ENCODE measurements around the gene IZUMO4.
A peak's percentile ranks its signal among the peaks of the same experiment; 100 is the strongest.

Gene IZUMO4

DNA sequence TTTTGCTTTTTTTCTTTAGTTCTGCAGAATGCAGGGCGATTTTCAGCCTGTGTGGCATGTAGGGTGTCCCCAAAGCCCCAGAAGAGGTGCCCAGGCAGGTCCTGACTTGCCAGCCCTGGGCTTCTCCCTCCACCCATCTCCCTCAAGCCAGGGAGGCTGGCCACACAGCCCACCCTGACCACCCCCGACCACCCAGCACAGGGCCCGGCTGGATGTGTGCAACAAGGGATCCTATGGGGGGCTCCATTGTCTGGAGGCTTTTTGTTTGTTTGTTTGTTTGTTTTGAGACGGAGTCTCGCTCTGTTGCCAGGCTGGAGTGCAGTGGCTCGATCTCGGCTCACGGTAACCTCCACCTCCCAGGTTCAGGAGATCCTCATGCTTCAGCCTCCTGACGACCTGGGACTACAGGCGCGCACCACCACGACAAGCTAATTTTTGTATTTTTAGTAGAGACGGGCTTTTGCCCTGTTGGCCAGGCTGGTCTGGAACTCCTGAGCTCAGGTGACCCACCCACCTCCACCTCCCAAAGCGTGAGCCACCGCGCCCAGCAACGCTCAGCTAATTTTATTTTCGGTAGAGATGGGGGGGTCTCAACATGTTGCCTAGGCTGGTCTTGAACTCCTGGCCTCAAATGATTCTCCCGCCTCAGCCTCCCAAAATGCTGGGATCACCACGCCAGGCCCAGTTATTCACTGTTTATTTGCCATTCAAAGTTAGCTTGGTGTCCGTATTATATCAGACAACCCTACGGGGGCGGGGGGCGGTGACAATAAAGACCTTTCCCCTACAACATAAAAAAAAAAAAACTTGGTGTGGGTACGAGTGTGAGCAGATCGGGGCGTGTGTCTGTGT is 37.9 kb upstream of the IZUMO4 start:
- DNase-seq (ENCODE audit: low read depth): no peak

GRCh38 chr19:2059422-2060201 is 37.1 kb upstream of the IZUMO4 start:
- DNase-seq (ENCODE audit: low read depth): no peak

- DNase-seq (ENCODE audit: low read depth): no peak
Observed at GRCh38 chr19:2060884-2061494, 35.7 kb upstream of the IZUMO4 start.

DNA sequence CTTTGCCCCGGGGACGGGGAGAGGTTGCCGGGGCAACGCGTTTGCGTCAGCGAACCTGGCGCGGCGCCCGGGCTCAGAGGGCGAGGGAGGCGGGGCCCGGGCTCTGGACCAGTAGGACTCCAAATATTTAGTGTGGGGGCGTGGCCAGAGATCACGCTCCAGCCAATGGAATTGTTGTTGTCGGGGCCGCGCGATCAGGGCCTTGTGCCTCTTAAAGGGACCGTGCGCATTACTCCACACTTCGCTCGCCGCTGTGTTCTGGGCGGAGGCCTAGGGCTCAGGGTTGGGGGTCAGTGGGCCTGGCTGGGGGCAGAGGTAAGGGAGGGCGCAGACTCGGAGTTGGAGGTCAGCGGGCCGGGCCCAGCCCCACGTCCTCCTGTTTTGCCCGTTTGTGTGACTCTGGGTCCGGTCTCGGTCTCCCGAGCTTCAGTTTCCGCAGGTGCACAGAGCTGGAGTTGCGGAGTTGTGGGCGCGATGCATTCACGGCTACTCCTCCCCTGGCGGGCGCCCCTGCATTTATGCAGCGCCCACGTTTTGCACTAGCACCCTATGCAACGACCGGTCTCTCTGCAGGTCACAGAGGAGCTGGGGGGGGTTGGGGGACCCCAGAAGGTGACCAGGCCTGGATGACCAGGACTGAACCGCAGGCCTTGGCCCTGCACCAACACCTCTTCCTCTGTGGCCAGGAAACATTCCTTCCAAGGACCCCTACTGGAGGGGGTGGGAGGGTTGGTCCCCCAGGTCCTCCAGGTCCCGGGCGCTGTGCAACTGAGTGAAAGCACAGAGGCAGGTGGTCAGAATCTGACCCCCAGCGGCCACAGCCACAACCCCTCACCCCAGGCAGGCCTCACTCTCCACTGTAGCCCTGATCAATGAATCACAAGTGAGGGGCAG is 35.0 kb upstream of the IZUMO4 start:
- peak; percentile 99 for DNase-seq (ENCODE audit: low read depth)

DNA sequence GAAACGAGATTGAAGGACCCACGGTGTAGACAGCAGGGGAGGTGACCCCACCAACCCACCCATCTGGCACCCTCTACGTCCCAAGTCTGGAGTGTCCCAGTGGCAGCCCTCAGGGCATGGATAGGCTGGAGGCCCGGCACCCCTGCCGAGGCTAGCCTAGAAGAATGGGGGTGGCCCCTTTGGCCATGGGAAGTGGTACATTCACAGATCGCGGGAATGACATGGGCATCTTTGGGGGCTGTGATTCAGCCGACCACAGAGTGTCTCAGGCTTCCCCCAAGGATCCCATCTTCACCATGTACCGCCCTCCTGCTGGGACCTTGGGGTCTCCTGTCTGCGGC is 34.4 kb upstream of the IZUMO4 start:
- no peak for DNase-seq (ENCODE audit: low read depth)

DNA sequence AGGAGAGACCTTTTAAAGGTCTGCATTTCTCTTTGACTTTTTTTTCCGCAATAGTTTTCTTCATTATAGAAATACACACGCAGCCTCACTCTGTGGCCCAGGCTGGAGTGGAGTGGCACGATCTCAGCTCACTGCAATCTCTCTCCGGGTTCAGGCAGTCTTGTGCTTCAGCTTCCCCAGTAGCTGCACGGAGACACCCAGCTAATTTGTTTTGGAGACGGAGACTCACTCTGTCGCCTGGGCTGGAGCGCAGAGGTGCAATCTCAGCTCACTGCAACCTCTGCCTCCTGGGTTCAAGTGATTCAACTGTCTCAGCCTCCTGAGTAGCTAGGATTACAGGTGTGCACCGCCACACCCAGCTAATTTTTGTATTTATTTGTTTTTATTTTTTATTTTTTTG is 33.9 kb upstream of the IZUMO4 start:
- DNase-seq (ENCODE audit: low read depth): no peak

GRCh38 chr19:2063824-2064223 is 32.9 kb upstream of the IZUMO4 start:
- DNase-seq (ENCODE audit: low read depth): no peak

GRCh38 chr19:2064395-2064787 is 32.3 kb upstream of the IZUMO4 start:
- DNase-seq (ENCODE audit: low read depth): no peak

GRCh38 chr19:2064788-2065524 is 31.8 kb upstream of the IZUMO4 start:
- no peak for DNase-seq (ENCODE audit: low read depth)

GRCh38 chr19:2070436-2070827 is 26.3 kb upstream of the IZUMO4 start:
- no peak for DNase-seq (ENCODE audit: low read depth)

DNA sequence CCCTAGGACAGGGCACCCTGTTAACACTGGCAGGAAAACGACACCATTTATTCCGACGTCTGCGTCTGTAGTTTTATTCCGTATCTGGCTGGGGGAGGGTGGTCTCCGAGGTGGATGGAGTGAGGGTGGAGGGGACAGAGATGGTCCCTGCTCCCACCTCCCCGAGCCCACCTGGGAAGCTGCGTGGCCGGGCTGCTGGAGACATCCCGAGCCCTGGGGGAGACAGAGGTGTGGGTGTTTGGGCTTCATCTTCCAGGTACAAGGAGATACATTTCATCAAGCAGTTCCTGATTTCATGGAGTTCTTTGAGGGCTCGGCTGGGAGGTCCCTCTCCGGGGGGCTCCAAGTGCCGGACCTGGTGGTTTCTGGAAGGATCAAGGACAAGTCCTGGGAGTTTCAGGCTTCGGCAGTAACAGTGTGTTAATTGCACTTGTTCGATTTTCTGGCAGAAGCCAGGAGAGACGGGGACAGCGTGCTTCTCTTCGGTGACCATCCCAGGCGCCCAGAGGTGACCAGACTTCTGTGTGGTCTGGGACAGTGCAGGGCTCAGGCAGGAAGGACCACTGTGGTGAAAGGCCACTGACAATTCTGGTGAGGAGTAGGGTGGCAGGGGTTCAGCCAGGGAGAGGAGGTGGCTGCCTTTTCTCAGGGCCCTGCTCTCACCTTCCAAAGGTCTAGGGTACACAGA is 25.6 kb upstream of the IZUMO4 start:
- DNase-seq (ENCODE audit: low read depth): no peak

DNA sequence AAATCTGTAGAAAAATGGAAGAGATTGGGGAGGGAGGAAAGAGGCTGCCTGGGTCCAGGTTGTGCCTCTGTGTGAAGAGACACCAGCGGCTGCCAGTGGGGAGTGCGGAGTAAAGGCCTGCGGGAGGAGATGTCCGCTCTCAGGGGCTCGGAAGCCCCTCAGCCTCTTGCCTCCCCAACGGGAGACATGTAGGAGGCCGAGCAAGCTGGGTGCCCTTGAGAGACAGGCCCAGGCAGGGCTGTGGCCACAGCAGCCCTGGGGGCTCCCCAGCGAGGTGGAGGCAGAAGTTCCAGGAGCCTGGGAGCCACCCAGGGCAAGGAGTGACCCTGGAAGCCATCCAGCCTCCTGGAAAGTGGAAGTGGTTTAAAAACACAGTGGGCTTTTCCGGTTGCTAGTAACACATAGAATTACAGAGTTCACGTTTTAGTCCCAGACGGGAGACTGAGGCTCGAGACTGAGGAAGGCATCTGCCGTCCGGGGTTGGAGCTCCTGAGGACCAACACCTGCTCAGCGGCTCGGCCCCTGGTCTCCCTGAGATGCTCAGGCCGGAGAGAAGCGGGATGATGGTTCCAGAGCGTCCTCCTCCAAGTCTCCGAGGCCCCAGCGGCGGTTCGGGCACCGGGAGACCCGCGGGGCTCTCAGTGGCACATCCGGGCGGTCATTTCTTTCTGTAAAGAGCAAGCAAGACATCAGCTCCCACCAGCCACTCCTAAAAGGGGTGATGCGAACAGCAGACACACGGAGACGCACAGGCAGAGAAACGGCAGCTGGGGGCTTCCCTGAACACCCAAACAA is 23.8 kb upstream of the IZUMO4 start:
- DNase-seq (ENCODE audit: low read depth): no peak

DNA sequence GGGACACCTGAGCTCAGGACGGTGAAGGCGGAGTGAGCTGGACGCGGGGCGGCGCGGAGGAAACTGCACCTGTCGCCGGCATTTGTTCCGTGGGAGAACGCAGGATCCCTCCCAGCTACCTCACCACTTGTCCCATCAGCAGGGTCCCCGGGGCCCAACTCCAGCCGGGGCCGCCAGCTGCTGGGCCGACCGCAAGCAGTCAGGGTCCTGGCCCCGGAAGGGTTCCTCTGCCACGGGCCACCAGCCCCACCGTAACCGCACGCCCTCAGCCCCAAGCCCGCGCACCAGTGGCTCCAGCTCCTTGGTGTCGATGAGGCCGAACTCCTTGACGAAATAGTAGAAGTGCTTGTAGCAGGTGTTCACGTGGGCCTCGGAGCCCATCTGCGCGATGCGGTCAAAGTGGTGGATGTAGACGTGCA is 20.2 kb upstream of the IZUMO4 start:
- no peak for DNase-seq (ENCODE audit: low read depth)

- DNase-seq (ENCODE audit: low read depth): no peak
Observed at GRCh38 chr19:2077398-2077797, 19.3 kb upstream of the IZUMO4 start.

GRCh38 chr19:2077833-2078619 is 18.7 kb upstream of the IZUMO4 start:
- DNase-seq (ENCODE audit: low read depth): no peak

- no peak for DNase-seq (ENCODE audit: low read depth)
Observed at GRCh38 chr19:2079076-2079864, 17.4 kb upstream of the IZUMO4 start.

DNA sequence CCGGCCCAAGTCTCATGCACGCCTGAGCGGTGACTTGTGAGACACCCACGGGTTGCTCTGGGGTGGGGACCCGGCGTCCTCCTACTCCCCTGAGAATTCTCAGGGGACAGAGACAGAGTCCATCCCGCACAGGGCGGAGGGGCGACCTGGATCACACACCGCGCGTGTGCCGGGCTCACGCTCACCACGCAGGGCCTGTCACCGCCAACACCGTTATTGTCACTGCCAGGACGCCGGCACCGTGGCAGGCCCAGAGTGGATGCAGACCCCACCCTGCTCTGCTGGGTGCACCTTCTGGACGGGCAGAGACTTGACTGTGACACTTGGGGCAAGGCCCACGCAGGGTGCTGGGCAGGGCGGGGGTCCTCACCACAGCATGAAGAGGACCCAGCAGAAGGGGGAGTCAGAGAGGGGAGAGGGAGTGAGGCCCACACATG is 16.8 kb upstream of the IZUMO4 start:
- DNase-seq (ENCODE audit: low read depth): no peak

- no peak for DNase-seq (ENCODE audit: low read depth)
Observed at GRCh38 chr19:2080336-2080988, 16.3 kb upstream of the IZUMO4 start.
